ENCODE data around the gene RBFA. TPM values are rescaled to one million over a fixed set of nuclear protein-coding genes. Genes with fewer than 3 reads are reported as not detected.
"Not testable (repeated sequence)": the region's sequence is repeated elsewhere in the genome, so short reads cannot be mapped to it uniquely, and the experiment has no call there.

The RBFA gene, protein sequence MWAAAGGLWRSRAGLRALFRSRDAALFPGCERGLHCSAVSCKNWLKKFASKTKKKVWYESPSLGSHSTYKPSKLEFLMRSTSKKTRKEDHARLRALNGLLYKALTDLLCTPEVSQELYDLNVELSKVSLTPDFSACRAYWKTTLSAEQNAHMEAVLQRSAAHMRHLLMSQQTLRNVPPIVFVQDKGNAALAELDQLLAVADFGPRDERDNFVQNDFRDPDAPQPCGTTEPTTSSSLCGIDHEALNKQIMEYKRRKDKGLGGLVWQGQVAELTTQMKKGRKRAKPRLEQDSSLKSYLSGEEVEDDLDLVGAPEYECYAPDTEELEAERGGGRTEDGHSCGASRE
- 10 to 100 TPM; 44.3 to 47.3 TPM for total RNA-seq

DNA sequence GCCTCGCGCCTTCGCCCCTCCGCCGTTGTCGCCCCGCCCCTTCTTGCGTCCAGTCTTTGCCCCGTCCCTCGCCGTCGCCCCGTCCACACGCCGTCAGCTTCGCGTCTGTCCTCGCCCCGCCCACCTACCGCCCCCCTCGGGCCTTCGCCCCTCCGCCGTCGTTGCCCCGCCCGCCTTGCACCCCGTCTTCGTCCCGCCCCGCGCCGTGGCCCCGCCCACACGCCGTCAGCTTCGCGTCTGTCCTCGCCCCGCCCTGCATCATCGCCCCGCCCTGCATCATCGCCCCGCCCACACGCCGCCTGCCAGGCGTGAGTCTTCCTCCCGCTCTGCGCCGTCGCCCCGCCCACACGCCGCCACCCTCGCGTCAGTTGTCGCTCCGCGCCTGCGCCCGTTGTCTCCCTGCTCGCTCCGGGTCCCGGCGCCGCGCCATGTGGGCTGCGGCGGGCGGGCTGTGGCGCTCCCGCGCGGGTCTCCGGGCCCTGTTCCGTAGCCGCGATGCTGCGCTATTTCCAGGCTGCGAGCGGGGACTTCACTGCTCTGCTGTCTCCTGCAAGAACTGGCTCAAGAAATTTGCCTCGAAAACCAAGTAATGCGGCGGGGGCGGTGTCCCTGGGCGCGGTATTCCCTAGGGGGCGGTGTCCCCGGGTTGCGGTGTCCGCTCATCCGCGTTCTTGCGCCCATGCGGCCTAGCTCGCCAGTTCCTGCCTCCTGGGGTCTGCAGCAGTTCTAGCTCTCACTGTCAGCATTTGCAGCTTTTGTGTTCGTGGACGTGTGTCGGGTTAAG lies at the start of gene RBFA:
TSS of gene RBFA (plus strand) at position 367 of the 784 bp plus-strand sequence. CDS start at position 429, 62 bp downstream.
- ChIA-PET CTCF (interaction anchor here (0.6 to 1.1 kb wide), 5 partner anchors 9 to 313 kb away, joined by 3 read pairs; partner anchors contain the start of gene HSBP1L1), POLR2A (interaction anchor here (0.6 to 3.6 kb wide), 6 partner anchors 46 to 354 kb away, joined by 3 to 16 read pairs (median 6); partner anchors contain the start of genes ADNP2 and TXNL4A)

DNA sequence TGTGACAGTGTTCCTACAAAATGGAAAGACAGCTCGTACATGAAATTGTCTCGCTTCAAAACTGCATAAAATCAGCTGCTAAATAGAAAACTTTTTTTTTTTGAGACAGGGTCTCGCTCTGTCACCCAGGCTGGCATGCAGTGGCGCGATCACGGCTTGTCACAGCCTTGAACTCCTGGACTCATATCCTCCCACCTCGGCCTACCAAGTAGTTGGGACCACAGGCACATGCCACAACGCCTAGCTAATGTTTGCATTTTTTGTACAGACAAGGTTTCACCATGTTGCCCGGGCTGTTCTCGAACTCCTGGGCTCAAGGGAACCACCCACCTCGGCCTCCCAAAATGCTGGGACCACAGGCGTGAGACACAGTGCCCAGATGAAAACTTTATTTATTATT lies 49.1 kb upstream of the RBFA start:
- CTCF ChIA-PET = interaction anchor here (1.6 kb wide), 1 partner anchor 22 kb away, joined by 5 read pairs; no protein-coding TSS in a partner anchor
- POLR2A ChIA-PET = no interaction called here

DNA sequence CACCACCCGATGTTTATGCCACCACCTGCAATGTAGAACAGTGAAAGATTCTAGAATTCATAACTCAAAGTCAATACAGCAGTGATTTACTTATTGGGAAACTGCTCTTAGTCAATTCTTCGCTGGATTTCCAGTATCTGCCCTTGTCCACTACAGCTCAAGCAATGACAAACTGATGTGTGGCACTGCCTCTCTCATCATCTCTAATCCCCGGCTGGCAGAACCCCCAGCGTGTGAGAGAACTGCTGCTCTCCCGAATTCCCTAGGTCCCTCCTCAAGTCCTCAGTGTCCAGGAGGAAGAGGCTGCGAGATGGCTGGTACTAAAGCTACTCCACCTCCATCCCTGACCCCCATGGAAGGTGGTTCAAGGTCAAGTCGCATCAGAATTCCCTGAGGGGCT lies 47.5 kb upstream of the RBFA start:
- ChIA-PET POLR2A (interaction anchor here (0.6 to 1.2 kb wide), 4 partner anchors 22 to 463 kb away, joined by 3 to 8 read pairs (median 4); partner anchors contain the start of genes ADNP2, HSBP1L1 and SLC66A2), CTCF (interaction anchor here (2.7 kb wide), 1 partner anchor 23 kb away, joined by 11 read pairs; the partner anchor contains the start of gene HSBP1L1)

DNA sequence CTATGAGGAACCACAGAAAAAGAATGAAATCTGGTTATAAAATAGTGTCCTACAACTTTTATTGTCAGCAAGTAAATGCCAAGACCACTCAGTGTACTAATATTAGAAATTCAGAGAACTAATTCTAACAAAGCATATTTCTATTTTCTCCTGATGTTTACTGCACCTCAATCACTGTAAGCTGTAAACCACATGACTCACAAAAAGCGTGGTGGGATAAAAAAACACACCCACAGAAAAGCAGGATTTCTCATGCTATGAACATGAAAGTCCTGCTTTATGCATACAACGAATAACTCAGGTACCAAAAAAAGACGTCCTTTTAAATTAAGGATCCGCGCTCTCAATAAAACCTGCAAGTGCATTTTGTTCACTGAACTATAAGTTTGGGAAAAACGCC lies 46.7 kb upstream of the RBFA start:
- ChIA-PET CTCF (interaction anchor here (1.0 to 2.7 kb wide), 3 partner anchors 15 to 24 kb away, joined by 3 to 11 read pairs (median 3); partner anchors contain the start of gene HSBP1L1), POLR2A (interaction anchor here (0.6 to 2.7 kb wide), 6 partner anchors 23 to 464 kb away, joined by 3 to 12 read pairs (median 4); partner anchors contain the start of genes ADNP2, HSBP1L1, RBFA and SLC66A2)

DNA sequence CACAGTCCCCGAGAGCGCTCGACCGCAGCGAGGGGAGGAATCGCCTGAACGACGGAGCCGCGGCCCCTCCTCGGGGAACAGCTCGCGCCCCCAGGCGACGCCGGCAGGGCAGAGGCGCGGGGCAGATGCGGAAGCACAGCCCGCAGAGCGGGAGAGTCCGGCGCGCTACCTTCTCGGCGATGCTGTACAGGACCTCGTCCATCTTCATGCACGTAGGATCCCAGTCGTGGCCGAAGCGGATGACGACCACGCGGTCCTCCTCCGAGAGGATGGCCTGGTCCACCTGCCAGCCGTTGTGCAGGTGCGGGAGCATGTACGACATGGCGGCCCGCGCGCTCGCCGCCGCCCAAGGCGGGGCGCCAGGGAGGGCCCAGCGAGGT lies 46.2 kb upstream of the RBFA start:
- POLR2A ChIA-PET = interaction anchor here (1.0 to 2.7 kb wide), 4 partner anchors 23 to 46 kb away, joined by 3 to 12 read pairs (median 4); partner anchors contain the start of genes HSBP1L1, RBFA and SLC66A2
- CTCF ChIA-PET = interaction anchor here (1.0 to 2.7 kb wide), 3 partner anchors 15 to 24 kb away, joined by 3 to 11 read pairs (median 3); partner anchors contain the start of gene HSBP1L1

DNA sequence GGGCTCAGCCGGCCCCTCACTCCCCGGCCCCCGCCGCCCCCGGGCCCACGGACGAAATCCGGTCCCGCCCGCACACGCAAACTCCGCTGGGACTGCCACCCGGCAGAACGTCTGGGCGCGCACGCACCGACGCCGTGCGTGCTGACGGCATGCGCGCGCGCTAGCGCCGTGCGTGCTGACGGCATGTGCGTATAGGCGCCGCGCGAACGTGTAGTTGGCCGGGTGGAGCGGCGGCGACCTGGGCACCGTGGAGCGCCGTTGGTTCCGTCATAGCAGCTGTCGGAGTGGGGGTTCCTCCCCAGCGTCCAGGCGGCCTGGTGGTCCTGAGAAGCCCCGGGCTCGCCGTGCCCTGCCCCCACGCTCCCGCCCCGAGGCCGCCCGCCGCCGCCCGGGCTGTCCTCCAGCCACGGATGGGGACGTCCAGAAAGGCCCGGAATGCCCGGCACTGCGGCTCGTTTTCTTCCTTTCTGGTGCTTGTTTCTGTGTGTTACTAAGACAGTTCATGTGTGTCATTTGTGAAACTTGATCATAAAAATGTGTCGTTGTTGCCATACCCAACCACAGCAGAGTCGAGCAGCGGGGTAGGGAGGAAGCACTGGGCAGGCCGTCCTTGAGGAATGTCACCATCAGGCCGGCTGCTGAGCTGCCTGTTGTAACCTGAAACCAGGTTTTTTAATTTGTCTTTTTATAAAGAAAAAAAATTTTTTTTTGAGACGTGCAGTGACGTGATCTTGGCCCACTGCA lies 45.6 kb upstream of the RBFA start, which contains the start of gene TXNL4A:
TSS of gene TXNL4A (minus strand) at position 113 of the 744 bp plus-strand sequence. CDS start 171 bp downstream, outside the sequence.
- POLR2A ChIA-PET = interaction anchor here (1.0 to 2.7 kb wide), 3 partner anchors 25 to 45 kb away, joined by 3 to 12 read pairs (median 5); partner anchors contain the start of gene RBFA
- CTCF ChIA-PET = interaction anchor here (1.0 to 2.7 kb wide), 5 partner anchors 16 to 45 kb away, joined by 3 to 11 read pairs (median 3); partner anchors contain the start of gene HSBP1L1

DNA sequence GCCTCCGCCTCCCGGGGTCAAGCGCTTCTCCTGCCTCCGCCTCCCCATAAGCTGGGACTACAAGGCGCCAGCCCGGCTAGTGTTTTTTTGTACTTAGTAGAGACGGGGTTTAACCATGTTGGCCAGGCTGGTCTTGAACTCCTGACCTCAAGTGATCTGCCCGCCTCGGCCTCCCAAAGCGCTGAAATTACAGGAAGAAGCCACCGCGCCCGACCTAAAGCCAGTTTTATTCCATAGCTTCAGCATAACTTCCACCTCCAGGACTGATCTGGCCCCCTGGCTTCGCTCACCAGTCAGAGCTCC lies 45.1 kb upstream of the RBFA start:
- ChIA-PET POLR2A (interaction anchor here (1.3 to 2.7 kb wide), 2 partner anchors 26 to 45 kb away, joined by 5 to 12 read pairs; partner anchors contain the start of gene RBFA), CTCF (interaction anchor here (1.2 to 1.5 kb wide), 2 partner anchors 26 to 44 kb away, joined by 3 read pairs; no protein-coding TSS in a partner anchor)

DNA sequence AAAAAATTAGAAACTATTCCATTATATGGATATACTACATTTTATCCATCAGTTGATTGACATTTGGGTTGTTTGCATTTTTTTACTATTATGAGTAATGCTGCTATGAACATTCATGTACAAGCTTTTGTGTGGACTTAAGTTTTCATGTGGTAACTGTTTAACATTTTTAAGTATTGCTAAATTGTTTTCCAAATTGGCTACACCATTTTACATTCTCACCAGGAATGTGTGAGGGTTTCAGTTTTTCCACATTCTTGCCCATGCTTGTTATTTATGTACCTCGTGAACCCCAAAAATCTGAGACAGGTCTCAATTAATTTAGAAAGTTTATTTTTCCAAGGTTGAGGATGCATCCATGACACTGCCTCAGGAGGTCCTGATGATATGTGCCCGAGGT lies 42.7 kb upstream of the RBFA start:
- POLR2A ChIA-PET = no interaction called here
- CTCF ChIA-PET = no interaction called here

DNA sequence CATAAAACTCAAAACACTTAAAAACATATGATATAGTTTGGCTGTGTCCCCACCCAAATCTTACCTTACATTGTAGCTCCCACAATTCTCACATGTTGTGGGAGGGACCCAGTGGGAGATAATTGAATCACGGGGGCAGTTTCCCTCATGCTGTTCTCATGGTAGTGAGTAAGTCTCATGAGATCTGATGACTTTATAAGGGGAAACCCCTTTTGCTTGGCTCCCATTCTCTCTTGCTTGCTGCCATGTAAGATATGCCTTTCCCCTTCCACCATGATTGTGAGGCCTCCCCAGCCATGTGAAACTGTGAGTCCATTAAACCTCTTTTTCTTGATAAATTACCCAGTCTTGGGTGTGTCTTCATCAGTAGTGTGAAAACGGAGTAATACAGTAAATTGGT lies 34.5 kb upstream of the RBFA start:
- POLR2A ChIA-PET, CTCF ChIA-PET: not testable (repeated sequence)

DNA sequence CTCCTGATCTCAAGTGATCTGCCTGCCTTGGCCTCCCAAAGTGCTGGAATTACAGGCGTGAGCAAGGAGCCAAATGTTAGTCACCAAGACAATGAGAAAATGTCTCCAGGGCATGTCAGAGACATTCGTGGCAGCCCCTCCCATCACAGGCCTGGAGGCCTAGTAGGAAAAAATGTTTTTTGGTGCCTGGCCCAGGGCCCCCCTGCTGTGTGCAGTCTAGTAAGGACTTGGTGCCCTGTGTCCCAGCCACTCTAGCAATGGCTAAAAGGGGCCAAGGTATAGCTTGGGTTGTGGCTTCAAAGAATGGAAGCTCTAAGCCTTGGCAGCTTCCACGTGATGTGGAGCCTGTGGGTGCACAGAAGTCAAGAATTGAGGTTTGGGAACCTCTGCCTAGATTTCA lies 33.4 kb upstream of the RBFA start:
- POLR2A ChIA-PET = no interaction called here
- CTCF ChIA-PET = no interaction called here

DNA sequence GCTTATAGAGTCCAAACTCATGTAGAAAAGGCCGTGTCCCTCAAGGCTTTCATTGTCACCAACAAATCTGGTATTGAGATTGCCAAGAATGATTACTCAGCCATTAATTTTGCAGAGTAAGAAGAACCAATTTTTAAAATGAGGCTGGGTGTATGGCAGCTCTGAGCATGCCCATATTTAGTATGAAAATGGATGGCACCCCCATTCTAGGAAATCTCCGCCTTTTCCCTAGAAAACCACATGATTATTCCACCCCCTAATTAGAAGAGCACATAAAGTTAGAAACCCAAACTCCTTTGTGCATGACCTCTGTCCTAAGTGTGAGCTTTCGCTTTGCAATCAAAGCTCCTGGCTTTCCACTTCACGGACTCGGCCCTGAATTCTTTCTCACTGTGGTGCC lies 31.8 kb upstream of the RBFA start:
- CTCF ChIA-PET = no interaction called here
- POLR2A ChIA-PET = interaction anchor here (0.6 kb wide), 1 partner anchor 371 kb away, joined by 3 read pairs; no protein-coding TSS in a partner anchor

DNA sequence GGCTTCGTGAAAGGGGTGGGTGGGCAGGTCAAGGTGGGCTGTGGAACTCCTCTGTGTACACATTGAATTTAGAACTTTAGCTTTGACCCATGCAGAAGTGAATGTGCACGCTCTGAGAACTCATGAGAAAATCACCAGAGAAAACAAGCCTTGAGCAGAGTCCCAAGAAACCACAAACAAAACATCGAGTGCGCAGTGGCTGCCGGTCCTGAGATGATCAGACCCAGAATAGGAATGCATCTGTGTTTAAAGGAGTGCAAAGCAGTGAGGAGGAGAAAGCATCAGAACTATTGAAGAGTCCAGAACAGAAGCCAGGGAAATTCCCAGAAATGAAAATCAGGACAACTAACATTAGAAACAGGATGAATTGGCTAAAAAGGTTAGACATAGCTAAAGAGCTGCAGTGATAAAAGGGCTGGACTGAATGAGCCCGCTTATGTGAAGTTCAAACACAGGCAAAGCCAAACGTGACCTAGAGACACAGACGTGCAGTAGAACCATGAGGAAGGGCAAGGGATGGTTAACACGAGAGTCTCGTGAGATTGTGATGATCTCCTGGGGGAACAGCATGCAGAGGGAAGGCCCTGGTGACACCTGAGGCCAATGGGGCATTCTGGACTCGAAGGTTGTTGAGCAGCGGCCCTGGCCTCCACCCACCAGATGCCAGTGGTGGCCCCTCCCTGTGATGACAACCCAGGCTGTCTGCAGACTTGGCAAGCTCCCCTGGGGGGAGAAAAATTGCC lies 29.5 kb upstream of the RBFA start:
- POLR2A ChIA-PET = interaction anchor here (0.6 kb wide), 1 partner anchor 242 kb away, joined by 6 read pairs; no protein-coding TSS in a partner anchor
- CTCF ChIA-PET = no interaction called here

DNA sequence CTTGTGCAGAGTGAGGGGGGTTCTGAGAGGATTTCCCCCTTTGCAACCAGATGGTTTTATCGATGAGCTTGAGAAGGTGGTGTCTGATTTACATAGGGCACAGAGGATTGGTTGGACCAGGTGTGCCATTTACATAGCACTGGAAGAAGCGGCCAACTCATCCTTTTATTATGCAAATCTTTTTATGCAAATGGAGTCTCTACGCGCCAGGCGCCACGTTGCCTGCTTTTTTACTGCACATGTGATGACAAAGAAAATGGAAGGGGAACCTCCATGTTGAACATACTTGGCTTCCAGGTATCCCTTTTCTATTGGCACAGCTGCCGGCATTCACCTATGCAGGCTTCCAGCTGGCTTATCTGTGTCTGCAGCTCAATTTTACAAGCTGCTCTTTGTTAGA lies 27.5 kb upstream of the RBFA start:
- ChIA-PET POLR2A (no interaction called here), CTCF (no interaction called here)

DNA sequence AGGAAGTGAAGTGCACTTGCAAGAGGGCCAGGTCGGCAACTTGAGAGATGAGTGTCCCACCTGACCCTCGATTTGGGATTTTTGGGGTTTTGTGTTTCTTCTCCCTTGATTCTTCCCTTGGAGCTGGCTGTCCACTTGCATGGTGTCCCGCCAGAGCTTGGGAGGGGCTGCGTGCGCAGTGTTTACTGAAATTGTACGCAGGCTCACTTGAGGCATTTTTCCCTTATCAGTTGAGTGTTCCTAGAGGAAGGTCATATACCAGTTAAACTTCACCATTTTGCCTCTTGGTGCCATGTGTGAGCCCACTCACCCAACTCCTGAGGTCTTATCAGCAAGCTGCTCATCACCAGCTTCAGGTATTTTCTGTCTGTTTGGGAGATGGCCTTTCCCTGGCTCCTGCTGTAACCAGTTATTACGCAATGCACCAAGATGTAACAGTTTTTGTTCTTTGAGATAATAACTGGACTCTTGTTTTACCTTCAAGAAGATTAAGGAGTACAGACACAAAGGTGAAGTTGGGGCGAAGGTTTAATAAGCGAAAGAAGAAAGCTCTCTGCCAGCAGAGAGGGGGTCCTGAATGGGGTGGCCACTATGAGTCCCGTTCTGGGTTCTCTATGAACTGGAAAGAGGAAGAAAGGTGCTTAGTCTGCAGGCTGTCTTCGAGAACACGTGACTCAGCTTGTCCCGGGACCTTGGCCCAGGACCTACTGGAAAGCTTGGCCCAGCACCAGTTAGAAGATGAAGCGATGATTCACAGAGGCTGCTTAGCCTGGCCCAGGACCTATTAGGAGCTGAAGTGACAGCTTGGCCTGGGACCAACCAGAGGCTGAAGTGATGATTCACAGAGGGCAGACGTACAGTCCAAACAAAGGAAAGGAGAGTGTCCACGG lies 24.3 kb upstream of the RBFA start:
- CTCF ChIA-PET = interaction anchor here (1.5 kb wide), 1 partner anchor 11 kb away, joined by 3 read pairs; no protein-coding TSS in a partner anchor
- POLR2A ChIA-PET = no interaction called here

DNA sequence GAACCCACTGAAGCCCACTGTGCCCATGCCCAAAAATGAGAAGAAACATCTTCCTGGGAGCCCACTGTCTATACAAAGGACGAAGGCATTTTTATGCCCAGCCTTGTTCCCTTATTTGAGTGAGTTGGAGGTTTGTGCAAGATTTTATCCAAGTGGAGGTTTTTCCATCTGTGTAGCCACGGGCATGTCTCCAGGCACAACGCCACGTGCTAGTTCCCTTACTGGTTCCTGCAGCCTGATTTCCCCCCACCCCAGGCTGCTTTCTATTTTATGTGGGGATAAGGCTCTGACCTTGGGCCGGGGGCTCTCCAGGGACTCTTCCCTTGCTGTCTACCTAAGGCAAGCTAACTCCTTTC lies 23.7 kb upstream of the RBFA start:
- ChIA-PET CTCF (interaction anchor here (1.5 kb wide), 1 partner anchor 10 kb away, joined by 3 read pairs; no protein-coding TSS in a partner anchor), POLR2A (no interaction called here)

DNA sequence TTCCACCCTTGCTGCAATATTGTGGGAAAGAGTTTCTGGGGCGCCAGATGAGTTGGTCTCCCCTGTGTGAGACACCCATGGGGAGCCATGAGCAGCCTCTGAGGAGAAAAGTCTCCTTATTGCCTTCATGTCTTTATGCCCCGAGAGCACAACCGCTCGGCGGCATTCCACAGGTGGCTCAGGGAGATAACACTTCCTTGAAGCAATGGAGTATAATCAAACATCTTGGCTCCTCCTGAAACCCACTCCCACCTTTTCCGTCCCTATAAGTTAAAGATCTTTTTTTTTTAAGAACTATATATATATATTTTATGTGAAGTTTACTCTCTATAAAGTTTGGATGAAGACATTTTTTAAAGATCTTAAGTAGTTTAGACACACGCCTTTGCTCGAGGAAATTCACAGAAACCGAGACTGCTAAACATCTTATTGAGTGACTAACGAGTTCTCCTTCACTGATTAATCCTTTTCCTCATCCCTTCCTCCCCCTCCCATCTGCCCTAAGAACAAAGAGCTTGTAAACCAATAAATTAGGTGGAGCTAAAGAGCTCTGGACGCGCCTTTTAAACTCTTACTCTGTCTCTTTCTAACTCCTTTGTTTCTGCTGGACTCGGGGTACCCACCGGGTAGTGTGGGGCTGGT lies 22.6 kb upstream of the RBFA start:
- POLR2A ChIA-PET, CTCF ChIA-PET: not testable (repeated sequence)

DNA sequence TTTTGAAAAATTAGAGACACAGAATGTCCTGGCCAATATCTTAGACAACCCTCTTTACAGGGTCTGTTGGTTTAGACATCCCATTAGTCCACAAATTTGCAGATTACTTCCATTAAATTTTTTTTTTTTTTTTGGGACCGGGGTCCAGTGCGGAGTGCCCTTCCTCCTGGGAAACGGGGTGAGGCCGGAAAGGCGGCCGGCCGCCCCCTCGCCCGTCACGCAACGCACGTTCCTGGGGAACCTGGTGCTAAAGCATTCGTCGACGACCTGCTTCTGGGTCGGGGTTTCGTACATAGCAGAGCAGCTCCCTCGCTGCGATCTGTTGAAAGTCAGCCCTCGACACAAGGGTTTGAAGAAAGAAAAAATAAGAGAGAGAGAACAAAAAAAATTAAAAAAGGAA lies 21.5 kb upstream of the RBFA start:
- CTCF ChIA-PET = interaction anchor here (0.7 kb wide), 1 partner anchor 205 kb away, joined by 3 read pairs; no protein-coding TSS in a partner anchor
- POLR2A ChIA-PET = no interaction called here

Data from activated CD8-positive, alpha-beta memory T cell treated with anti-CD3 and anti-CD28 coated beads for 36 hours (primary cell).